ENCODE results near the gene FAM193B. TPM values are rescaled to one million over a fixed set of nuclear protein-coding genes. Genes with fewer than 3 reads are reported as not detected.

The FAM193B gene
- total and polyA plus RNA-seq, 2 of the 13 experiments (the other 11 are each of a cell fraction or from before 2014, with no cell fraction given): 21.2 to 40.9 TPM

DNA sequence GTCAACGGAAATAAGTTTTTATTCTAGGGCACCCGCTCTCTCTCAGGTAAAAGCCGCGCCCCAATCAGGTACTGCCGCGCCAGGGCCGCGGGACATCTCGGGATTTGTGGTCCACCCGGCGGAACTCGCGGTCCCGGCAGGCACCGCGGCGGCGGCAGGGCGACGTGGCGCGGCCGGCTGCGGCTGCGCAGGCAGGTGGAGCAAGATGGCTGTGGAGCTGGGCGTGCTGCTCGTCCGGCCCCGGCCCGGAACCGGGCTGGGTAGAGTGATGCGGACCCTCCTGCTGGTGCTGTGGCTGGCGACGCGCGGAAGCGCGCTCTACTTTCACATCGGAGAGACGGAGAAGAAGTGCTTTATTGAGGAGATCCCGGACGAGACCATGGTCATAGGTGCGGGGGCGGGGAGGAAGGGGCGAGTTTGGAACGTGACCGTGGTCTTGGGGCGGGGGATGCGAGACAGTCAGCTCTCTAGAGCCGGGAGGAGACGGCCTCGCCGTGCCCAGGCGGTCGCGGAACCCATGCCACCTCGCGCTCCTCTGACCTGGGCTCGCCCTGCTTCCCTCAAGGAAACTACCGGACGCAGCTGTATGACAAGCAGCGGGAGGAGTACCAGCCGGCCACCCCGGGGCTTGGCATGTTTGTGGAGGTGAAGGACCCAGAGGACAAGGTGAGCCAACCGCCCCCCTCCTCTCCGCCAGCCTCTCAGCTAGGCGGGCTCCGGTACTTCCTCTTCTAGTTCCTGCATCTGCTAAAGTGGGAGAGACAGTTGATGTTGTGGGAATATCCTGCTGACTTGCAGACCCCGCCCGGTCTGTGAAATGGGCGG is 37.9 kb upstream of the FAM193B start, which contains the start of gene TMED9 (continued):
- TF ChIP-seq, protein P1, sequence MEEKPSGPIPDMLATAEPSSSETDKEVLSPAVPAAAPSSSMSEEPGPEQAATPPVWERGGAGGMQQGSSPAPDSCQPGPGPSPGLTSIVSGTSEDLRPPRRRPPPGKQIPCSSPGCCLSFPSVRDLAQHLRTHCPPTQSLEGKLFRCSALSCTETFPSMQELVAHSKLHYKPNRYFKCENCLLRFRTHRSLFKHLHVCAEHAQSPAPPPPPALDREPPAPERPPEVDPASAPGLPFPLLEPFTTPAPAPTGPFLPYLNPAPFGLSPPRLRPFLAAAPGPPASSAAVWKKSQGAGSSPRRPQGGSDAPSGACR (CRISPR knock-in tag; IDR thresholded peaks at IDR 0.05): peak; percentile 37; the same call in 1 of the 2 replicates
- TF ChIP-seq, protein P2, sequence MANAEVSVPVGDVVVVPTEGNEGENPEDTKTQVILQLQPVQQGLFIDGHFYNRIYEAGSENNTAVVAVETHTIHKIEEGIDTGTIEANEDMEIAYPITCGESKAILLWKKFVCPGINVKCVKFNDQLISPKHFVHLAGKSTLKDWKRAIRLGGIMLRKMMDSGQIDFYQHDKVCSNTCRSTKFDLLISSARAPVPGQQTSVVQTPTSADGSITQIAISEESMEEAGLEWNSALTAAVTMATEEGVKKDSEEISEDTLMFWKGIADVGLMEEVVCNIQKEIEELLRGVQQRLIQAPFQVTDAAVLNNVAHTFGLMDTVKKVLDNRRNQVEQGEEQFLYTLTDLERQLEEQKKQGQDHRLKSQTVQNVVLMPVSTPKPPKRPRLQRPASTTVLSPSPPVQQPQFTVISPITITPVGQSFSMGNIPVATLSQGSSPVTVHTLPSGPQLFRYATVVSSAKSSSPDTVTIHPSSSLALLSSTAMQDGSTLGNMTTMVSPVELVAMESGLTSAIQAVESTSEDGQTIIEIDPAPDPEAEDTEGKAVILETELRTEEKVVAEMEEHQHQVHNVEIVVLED (CRISPR knock-in tag; IDR thresholded peaks at IDR 0.05; ENCODE audit: borderline replicate concordance): peak; percentile 95
- TF ChIP-seq ZNF484 (CRISPR knock-in tag; IDR thresholded peaks at IDR 0.05; ENCODE audit: borderline replicate concordance, low read depth) (0 out of 2 replicates have a peak, but pooled peaks have one; percentile 21), HMG20B (CRISPR knock-in tag; conservative IDR thresholded peaks at IDR 0.05) (no peak; the same call in 1 of the 2 replicates), FOXM1 (CRISPR knock-in tag; IDR thresholded peaks at IDR 0.05) (no peak), ZNF446 (CRISPR knock-in tag; IDR thresholded peaks at IDR 0.05) (peak; percentile 32; the same call in 1 of the 2 replicates), PAX8 (CRISPR knock-in tag; IDR thresholded peaks at IDR 0.05; ENCODE audit: borderline replicate concordance) (0 out of 2 replicates have a peak, but pooled peaks have one; percentile 68), KDM4B (CRISPR knock-in tag; IDR thresholded peaks at IDR 0.05) (peak; percentile 24; the same call in 1 of the 2 replicates), MED1 (CRISPR knock-in tag; IDR thresholded peaks at IDR 0.05) (peak; percentile 69), KLF16 (CRISPR knock-in tag; IDR thresholded peaks at IDR 0.05) (no peak; a peak in 1 of 4 replicates), ZSCAN5A (CRISPR knock-in tag; IDR thresholded peaks at IDR 0.05; ENCODE audit: borderline replicate concordance) (no peak), ZFP1 (CRISPR knock-in tag; IDR thresholded peaks at IDR 0.05) (no peak), ZNF562 (CRISPR knock-in tag; IDR thresholded peaks at IDR 0.05; ENCODE audit: borderline replicate concordance) (no peak), YEATS4 (CRISPR knock-in tag; IDR thresholded peaks at IDR 0.05; ENCODE audit: borderline replicate concordance) (peak; percentile 95), LBX2 (CRISPR knock-in tag; IDR thresholded peaks at IDR 0.05; ENCODE audit: borderline replicate concordance) (no peak), MTA3 (CRISPR knock-in tag; IDR thresholded peaks at IDR 0.05) (no peak), ZNF639 (CRISPR knock-in tag; conservative IDR thresholded peaks at IDR 0.05) (peak; percentile 70; the same call in 1 of the 2 replicates), SMAD3 (CRISPR knock-in tag; IDR thresholded peaks at IDR 0.05) (0 out of 2 replicates have a peak, but pooled peaks have one; percentile 27), ZNF703 (CRISPR knock-in tag; IDR thresholded peaks at IDR 0.05; ENCODE audit: borderline replicate concordance) (no peak), PITX1 (CRISPR knock-in tag; IDR thresholded peaks at IDR 0.05) (no peak), SP4 (CRISPR knock-in tag; IDR thresholded peaks at IDR 0.05) (no peak)
- TF ChIP-seq, protein P3, sequence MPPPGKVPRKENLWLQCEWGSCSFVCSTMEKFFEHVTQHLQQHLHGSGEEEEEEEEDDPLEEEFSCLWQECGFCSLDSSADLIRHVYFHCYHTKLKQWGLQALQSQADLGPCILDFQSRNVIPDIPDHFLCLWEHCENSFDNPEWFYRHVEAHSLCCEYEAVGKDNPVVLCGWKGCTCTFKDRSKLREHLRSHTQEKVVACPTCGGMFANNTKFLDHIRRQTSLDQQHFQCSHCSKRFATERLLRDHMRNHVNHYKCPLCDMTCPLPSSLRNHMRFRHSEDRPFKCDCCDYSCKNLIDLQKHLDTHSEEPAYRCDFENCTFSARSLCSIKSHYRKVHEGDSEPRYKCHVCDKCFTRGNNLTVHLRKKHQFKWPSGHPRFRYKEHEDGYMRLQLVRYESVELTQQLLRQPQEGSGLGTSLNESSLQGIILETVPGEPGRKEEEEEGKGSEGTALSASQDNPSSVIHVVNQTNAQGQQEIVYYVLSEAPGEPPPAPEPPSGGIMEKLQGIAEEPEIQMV (CRISPR knock-in tag; IDR thresholded peaks at IDR 0.05; ENCODE audit: low read depth): no peak; the same call in 1 of the 2 replicates
